IMR-90 (cell line): ENCODE data around the gene JSRP1. TPM values are rescaled to one million over a fixed set of nuclear protein-coding genes. Genes with fewer than 3 reads are reported as not detected.

ENCODE experiments used
- ATAC-seq: fragments of 200-7000 bp; cut with Tn5 transposase; 2 replicates; pipeline ENCODE4 v1.9.1; 2020; ENCODE audit warnings: low read depth, mild to moderate bottlenecking, moderate library complexity
- BruUV-seq: library from RNA; stranded (reverse); fragments of 400-500 nt; replicated peaks from 2 replicates; lab custom pipeline; 2021; lab: Mats Ljungman, UMichigan
- CTCF ChIA-PET: fragments of 300-600 bp; formaldehyde crosslinking; extraction: SDS; loops from one replicate; lab custom pipeline; 2021; ENCODE audit warnings: antibody characterized with exemption; lab: Yijun Ruan, JAX
- POLR2A ChIA-PET: fragments of 300-600 bp; sonication (Branson Sonifier 250); formaldehyde crosslinking; loops from one replicate; lab custom pipeline; 2022; ENCODE audit warnings: antibody characterized with exemption; ENCODE audit not compliant: unreplicated experiment; lab: Charles Lee
- DNase-seq: peaks from one replicate; pipeline ENCODE4 v3.0.0; 2013
- H2AFZ ChIP-seq: replicated peaks from 2 replicates; pipeline ENCODE3; 2013; ENCODE audit warnings: low read length, mild to moderate bottlenecking; ENCODE audit not compliant: poor library complexity
- H2AK5ac ChIP-seq: 2 replicates; pipeline ENCODE4 v1.6.1; 2013; ENCODE audit warnings: low read depth, low read length, inconsistent platforms
- H2AK9ac ChIP-seq: replicated peaks from 2 replicates; pipeline ENCODE3; 2013; ENCODE audit warnings: mild to moderate bottlenecking, low read depth, low read length, moderate library complexity; ENCODE audit not compliant: poor library complexity
- H2BK120ac ChIP-seq: 2 replicates; pipeline ENCODE4 v1.6.1; 2013; ENCODE audit warnings: low read depth, low read length, inconsistent platforms
- H2BK15ac ChIP-seq: 3 replicates; pipeline ENCODE4 v1.6.1; 2013; ENCODE audit warnings: low read depth, low read length, inconsistent platforms
- H2BK20ac ChIP-seq: 2 replicates; pipeline ENCODE4 v1.6.1; 2013; ENCODE audit warnings: low read depth, mild to moderate bottlenecking, inconsistent platforms, low read length, moderate library complexity
- H2BK5ac ChIP-seq: 2 replicates; pipeline ENCODE4 v1.6.1; 2013; ENCODE audit warnings: mild to moderate bottlenecking, low read depth, low read length, inconsistent platforms; ENCODE audit not compliant: poor library complexity, severe bottlenecking
- H3K14ac ChIP-seq: replicated peaks from 2 replicates; pipeline ENCODE4 v1.6.1; 2013; ENCODE audit warnings: low read depth, low read length, inconsistent platforms
- H3K18ac ChIP-seq: 2 replicates; pipeline ENCODE4 v1.6.1; 2013; ENCODE audit warnings: low read depth, low read length, control low read depth
- H3K23ac ChIP-seq: 2 replicates; pipeline ENCODE4 v1.6.1; 2013; ENCODE audit warnings: low read depth, low read length, inconsistent platforms
- H3K27ac ChIP-seq: 2 replicates; pipeline ENCODE4 v1.5.1; 2013; ENCODE audit warnings: mild to moderate bottlenecking, control low read depth, low read length; ENCODE audit not compliant: insufficient read depth
- H3K27me3 ChIP-seq: 2 replicates; pipeline ENCODE4 v1.6.1; 2013; ENCODE audit warnings: low read length; ENCODE audit not compliant: control insufficient read depth, insufficient read depth
- H3K36me3 ChIP-seq: 2 replicates; pipeline ENCODE4 v1.6.1; 2013; ENCODE audit warnings: low read length, mixed read lengths; ENCODE audit not compliant: control insufficient read depth, insufficient read depth
- H3K4ac ChIP-seq: 2 replicates; pipeline ENCODE4 v1.6.1; 2013; ENCODE audit warnings: low read depth, low read length, inconsistent platforms
- H3K4me1 ChIP-seq: 2 replicates; pipeline ENCODE4 v1.6.1; 2013; ENCODE audit warnings: low read length, mixed read lengths; ENCODE audit not compliant: control insufficient read depth, insufficient read depth
- H3K4me2 ChIP-seq: 2 replicates; pipeline ENCODE4 v1.6.1; 2013; ENCODE audit warnings: low read depth, mild to moderate bottlenecking, control low read depth, low read length, moderate library complexity
- H3K4me3 ChIP-seq: 2 replicates; pipeline ENCODE4 v1.5.1; 2013; ENCODE audit warnings: low read depth, mild to moderate bottlenecking, control low read depth, low read length, moderate library complexity; ENCODE audit not compliant: insufficient read depth
- H3K56ac ChIP-seq: 2 replicates; pipeline ENCODE4 v1.6.1; 2013; ENCODE audit warnings: low read length, inconsistent platforms; ENCODE audit not compliant: insufficient read depth; ENCODE audit errors: extremely low read depth
- H3K79me1 ChIP-seq, 2 experiments: 2 replicates each; pipeline ENCODE4 v1.6.1; 2013; ENCODE audit warnings: low read length in 2 of 2, inconsistent platforms in 1 of 2, low read depth in 1 of 2
- H3K9ac ChIP-seq: 2 replicates; pipeline ENCODE4 v1.6.1; 2013; ENCODE audit warnings: low read depth, low read length, control low read depth
- H3K9me1 ChIP-seq: 2 replicates; pipeline ENCODE4 v1.6.1; 2013; ENCODE audit warnings: low read length, inconsistent platforms; ENCODE audit not compliant: insufficient read depth
- H3K9me3 ChIP-seq: 2 replicates; pipeline ENCODE4 v1.6.1; 2013; ENCODE audit warnings: low read length; ENCODE audit not compliant: control insufficient read depth, insufficient read depth
- H4K20me1 ChIP-seq: 2 replicates; pipeline ENCODE4 v1.6.1; 2013; ENCODE audit warnings: low read length, inconsistent platforms; ENCODE audit not compliant: insufficient read depth
- H4K5ac ChIP-seq: 2 replicates; pipeline ENCODE4 v1.6.1; 2013; ENCODE audit warnings: mild to moderate bottlenecking, low read depth, low read length, control low read depth
- H4K8ac ChIP-seq, 2 experiments: 2 replicates each; pipeline ENCODE4 v1.6.1; 2013; ENCODE audit warnings: low read depth in 2 of 2, low read length in 2 of 2, control low read depth in 1 of 2, inconsistent platforms in 1 of 2
- H4K91ac ChIP-seq: 2 replicates; pipeline ENCODE4 v1.6.1; 2013; ENCODE audit warnings: low read depth, low read length, inconsistent platforms; ENCODE audit not compliant: insufficient read depth
- BHLHE40 ChIP-seq: fragments of 150-350 bp; IDR thresholded peaks from 2 replicates; pipeline ENCODE4 v1.6.1; 2016; ENCODE audit warnings: mild to moderate bottlenecking, low read depth, low read length
- CEBPB ChIP-seq: IDR thresholded peaks from 2 replicates; pipeline ENCODE4 v1.6.1; 2012; ENCODE audit warnings: low read depth, low read length, improper control_type of control experiment
- CHD1 ChIP-seq: IDR thresholded peaks from 2 replicates; pipeline ENCODE4 v1.6.1; 2012; ENCODE audit warnings: low read depth, low read length, improper control_type of control experiment
- MAFK ChIP-seq: IDR thresholded peaks from 2 replicates; pipeline ENCODE4 v1.6.1; 2012; ENCODE audit warnings: low read depth, low read length, improper control_type of control experiment
- MXI1 ChIP-seq: IDR thresholded peaks from 2 replicates; pipeline ENCODE4 v1.6.1; 2012; ENCODE audit warnings: low read depth, mild to moderate bottlenecking, low read length, moderate library complexity, borderline replicate concordance
- NFE2L2 ChIP-seq: fragments of 150-350 bp; IDR thresholded peaks from 2 replicates; pipeline ENCODE4 v1.6.1; 2016; ENCODE audit warnings: low read depth, mild to moderate bottlenecking, low read length
- POLR2A ChIP-seq: IDR thresholded peaks from 2 replicates; pipeline ENCODE4 v1.6.1; 2012; ENCODE audit warnings: mild to moderate bottlenecking, low read depth, low read length
- RAD21 ChIP-seq: IDR thresholded peaks from 2 replicates; pipeline ENCODE4 v1.6.1; 2012; ENCODE audit warnings: low read length, improper control_type of control experiment
- RFX5 ChIP-seq: IDR thresholded peaks from 2 replicates; pipeline ENCODE4 v1.8.0; 2012; ENCODE audit warnings: low read depth, mild to moderate bottlenecking, low read length, moderate library complexity
- WGBS, 2 experiments: methylation state at CpG; one replicate each; pipeline versions ENCODE4 v1.1.5 to v1.1.7; 2013; ENCODE audit warnings: missing lambda C conversion rate in 2 of 2; ENCODE audit not compliant: insufficient read length in 1 of 2; ENCODE audit errors: extremely low coverage in 2 of 2; 5-methylcytosine and 5-hydroxymethylcytosine counted together
- dilution Hi-C: fragments of 300-500 bp; cut with HindIII; formaldehyde crosslinking; loops from one replicate; pipeline ENCODE4 v1.14.3; 2018; ENCODE audit warnings: low sequenced_read_pairs; ENCODE audit not compliant: unreplicated experiment
- in situ Hi-C: fragments of 300-500 bp; cut with MboI; formaldehyde crosslinking; loops from 3 replicates; pipeline ENCODE4 v1.14.3; 2019; ENCODE audit warnings: low sequenced_read_pairs, inconsistent platforms, mixed read lengths
- intact Hi-C: fragments of 100-400 bp; cut with micrococcal nuclease; formaldehyde crosslinking; loops from 2 replicates; pipeline ENCODE4 v1.10.0; 2022
- polyA plus RNA-seq, 3 experiments: library from polyadenylated mRNA; depleted of rRNA; stranded (reverse); fragments of >200 nt; gene quantifications; 2 replicates each; pipeline ENCODE4 v1.2.3, GENCODE V29; 2012; ENCODE audit warnings: low replicate concordance in 1 of 3
- total RNA-seq: library from RNA; depleted of rRNA; stranded (reverse); fragments of >200 nt; gene quantifications from 2 replicates; pipeline ENCODE4 v1.2.3, GENCODE V29; 2012
- TF ChIP-seq, protein P1 (sequence below): fragments of 150-350 bp; IDR thresholded peaks from 2 replicates; pipeline ENCODE4 v1.6.1; 2016; ENCODE audit warnings: low read depth, mild to moderate bottlenecking, low read length, moderate library complexity, borderline replicate concordance
- TF ChIP-seq, protein P2 (sequence below): conservative IDR thresholded peaks from 2 replicates; pipeline ENCODE4 v1.5.1; 2012; ENCODE audit warnings: mild to moderate bottlenecking, low read depth, low read length, improper control_type of control experiment
- TF ChIP-seq, protein P3 (sequence below): fragments of 150-350 bp; IDR thresholded peaks from 2 replicates; pipeline ENCODE4 v1.6.1; 2017; ENCODE audit warnings: mild to moderate bottlenecking, antibody characterized with exemption, low read length, low read depth

The JSRP1 gene
- total and polyA plus RNA-seq, 2 of the 4 experiments (the other 2 are of a cell fraction) = not detected

- Histone ChIP-seq H2BK120ac (no peak overlapping the region), H3K27me3 (peaks cover 36% of the 10 kb centered on the region), H4K91ac (no peak overlapping the region), H3K4me3 (no peak overlapping the region), H3K18ac (no peak overlapping the region), H2BK5ac (no peak overlapping the region), H3K9me1 (no peaks in the 10 kb centered on the region), H2AK5ac (no peak overlapping the region), H2BK15ac (no peak overlapping the region), H3K4me2 (no peak overlapping the region), H3K14ac (no peak overlapping the region), H4K20me1 (peaks cover 42% of the 10 kb centered on the region), H4K8ac (no peak overlapping the region), H3K4ac (no peak overlapping the region), H3K9ac (no peak overlapping the region), H3K23ac (no peak overlapping the region), H3K27ac (no peak overlapping the region), H4K5ac (no peak overlapping the region), H3K79me1 (0 out of 4 replicates have a peak, but pooled peaks cover 0 to 10% of the 10 kb centered on the region in 2 experiments), H3K4me1 (peaks cover 4% of the 10 kb centered on the region; the same call in 1 of the 2 replicates), H2BK20ac (no peak overlapping the region), H3K36me3 (peaks cover 34% of the 10 kb centered on the region), H2AFZ (no peak overlapping the region), H3K9me3 (no peaks in the 10 kb centered on the region), H3K56ac (no peak overlapping the region), H2AK9ac (peak overlapping the region; percentile 42)
- POLR2A ChIA-PET = no interaction called here
- 52% methylated on average over 14 of the region's 43 CpGs; no CpG with 5 or more reads in 1 of the 2 experiments for WGBS, 2 experiments
- intact Hi-C loops (no loop called here), dilution Hi-C loops (no loop called here), in situ Hi-C loops (no loop called here)
- TF ChIP-seq, protein P1, sequence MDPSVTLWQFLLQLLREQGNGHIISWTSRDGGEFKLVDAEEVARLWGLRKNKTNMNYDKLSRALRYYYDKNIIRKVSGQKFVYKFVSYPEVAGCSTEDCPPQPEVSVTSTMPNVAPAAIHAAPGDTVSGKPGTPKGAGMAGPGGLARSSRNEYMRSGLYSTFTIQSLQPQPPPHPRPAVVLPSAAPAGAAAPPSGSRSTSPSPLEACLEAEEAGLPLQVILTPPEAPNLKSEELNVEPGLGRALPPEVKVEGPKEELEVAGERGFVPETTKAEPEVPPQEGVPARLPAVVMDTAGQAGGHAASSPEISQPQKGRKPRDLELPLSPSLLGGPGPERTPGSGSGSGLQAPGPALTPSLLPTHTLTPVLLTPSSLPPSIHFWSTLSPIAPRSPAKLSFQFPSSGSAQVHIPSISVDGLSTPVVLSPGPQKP = no peak
- TF ChIP-seq RFX5 = no peak
- no peak for TF ChIP-seq MAFK
- TF ChIP-seq NFE2L2 = no peak
- TF ChIP-seq POLR2A = no peak
- TF ChIP-seq, protein P2, sequence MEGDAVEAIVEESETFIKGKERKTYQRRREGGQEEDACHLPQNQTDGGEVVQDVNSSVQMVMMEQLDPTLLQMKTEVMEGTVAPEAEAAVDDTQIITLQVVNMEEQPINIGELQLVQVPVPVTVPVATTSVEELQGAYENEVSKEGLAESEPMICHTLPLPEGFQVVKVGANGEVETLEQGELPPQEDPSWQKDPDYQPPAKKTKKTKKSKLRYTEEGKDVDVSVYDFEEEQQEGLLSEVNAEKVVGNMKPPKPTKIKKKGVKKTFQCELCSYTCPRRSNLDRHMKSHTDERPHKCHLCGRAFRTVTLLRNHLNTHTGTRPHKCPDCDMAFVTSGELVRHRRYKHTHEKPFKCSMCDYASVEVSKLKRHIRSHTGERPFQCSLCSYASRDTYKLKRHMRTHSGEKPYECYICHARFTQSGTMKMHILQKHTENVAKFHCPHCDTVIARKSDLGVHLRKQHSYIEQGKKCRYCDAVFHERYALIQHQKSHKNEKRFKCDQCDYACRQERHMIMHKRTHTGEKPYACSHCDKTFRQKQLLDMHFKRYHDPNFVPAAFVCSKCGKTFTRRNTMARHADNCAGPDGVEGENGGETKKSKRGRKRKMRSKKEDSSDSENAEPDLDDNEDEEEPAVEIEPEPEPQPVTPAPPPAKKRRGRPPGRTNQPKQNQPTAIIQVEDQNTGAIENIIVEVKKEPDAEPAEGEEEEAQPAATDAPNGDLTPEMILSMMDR = no peak
- no peak for TF ChIP-seq CHD1
- no peak for TF ChIP-seq BHLHE40
- TF ChIP-seq, protein P3, sequence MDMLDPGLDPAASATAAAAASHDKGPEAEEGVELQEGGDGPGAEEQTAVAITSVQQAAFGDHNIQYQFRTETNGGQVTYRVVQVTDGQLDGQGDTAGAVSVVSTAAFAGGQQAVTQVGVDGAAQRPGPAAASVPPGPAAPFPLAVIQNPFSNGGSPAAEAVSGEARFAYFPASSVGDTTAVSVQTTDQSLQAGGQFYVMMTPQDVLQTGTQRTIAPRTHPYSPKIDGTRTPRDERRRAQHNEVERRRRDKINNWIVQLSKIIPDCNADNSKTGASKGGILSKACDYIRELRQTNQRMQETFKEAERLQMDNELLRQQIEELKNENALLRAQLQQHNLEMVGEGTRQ = no peak
- TF ChIP-seq MXI1 = no peak
- TF ChIP-seq CEBPB = no peak
- TF ChIP-seq RAD21 = no peak
- 0 out of 2 replicates have a peak, but pooled peaks have one; percentile 2 for ATAC-seq
- DNase-seq = no peak
- BruUV-seq = no TSS peak
- CTCF ChIA-PET = no interaction called here
Observed at GRCh38 chr19:2249880-2250765, 6.1 kb downstream of the JSRP1 start.
